AG04449 (cell line): ENCODE measurements around the gene UBE2D3.

ENCODE experiments used
- CTCF ChIA-PET: fragments of 350-600 bp; formaldehyde crosslinking; extraction: SDS; loops from one replicate; lab custom pipeline; 2021; ENCODE audit warnings: antibody characterized with exemption; lab: Yijun Ruan, JAX
- POLR2A ChIA-PET: fragments of 400-600, 350-600 bp; formaldehyde crosslinking; extraction: SDS; loops from one replicate; lab custom pipeline; 2020; ENCODE audit warnings: antibody characterized with exemption, inconsistent platforms; lab: Yijun Ruan, JAX
- DNase-seq: peaks from one replicate; pipeline ENCODE4 v3.0.0-alpha.2; 2010; ENCODE audit warnings: low read depth, low spot score
- H3K4me3 ChIP-seq: 2 replicates; pipeline ENCODE4 v1.5.1; 2011; ENCODE audit warnings: low read depth, mild to moderate bottlenecking, control low read depth, low read length
- TF ChIP-seq, protein P1 (sequence below): IDR thresholded peaks from one replicate; pipeline ENCODE4 v1.5.1; 2011; ENCODE audit warnings: mild to moderate bottlenecking, moderate library complexity, low read length, control low read depth, inconsistent platforms; ENCODE audit not compliant: insufficient read depth; ENCODE audit errors: missing control alignments

UBE2D3 gene

DNA sequence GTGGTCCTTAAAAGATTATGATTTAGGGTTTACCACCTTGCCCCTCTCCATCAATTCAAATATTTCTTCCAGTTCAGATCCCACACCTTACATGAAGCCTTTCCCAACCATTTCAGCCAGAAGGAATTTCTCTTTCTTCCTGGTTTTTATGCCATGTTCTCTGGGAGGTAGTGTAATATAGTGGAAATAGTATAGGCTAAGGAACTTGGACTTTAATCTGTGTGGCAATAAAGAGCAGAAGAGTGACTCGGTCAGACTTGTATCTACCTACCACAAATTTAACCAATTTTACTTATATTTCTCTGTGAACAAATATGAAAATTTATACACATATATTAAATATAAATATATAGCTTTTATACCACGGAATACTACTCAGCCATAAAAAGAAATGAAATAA is 23.0 kb upstream of the UBE2D3 start:
- H3K4me3 ChIP-seq: no peak overlapping the region
- ChIA-PET POLR2A (no interaction called here), CTCF (interaction anchor here (1.0 to 1.5 kb wide), 2 partner anchors 15 to 22 kb away, joined by 3 read pairs; no protein-coding TSS in a partner anchor)
- TF ChIP-seq, protein P1, sequence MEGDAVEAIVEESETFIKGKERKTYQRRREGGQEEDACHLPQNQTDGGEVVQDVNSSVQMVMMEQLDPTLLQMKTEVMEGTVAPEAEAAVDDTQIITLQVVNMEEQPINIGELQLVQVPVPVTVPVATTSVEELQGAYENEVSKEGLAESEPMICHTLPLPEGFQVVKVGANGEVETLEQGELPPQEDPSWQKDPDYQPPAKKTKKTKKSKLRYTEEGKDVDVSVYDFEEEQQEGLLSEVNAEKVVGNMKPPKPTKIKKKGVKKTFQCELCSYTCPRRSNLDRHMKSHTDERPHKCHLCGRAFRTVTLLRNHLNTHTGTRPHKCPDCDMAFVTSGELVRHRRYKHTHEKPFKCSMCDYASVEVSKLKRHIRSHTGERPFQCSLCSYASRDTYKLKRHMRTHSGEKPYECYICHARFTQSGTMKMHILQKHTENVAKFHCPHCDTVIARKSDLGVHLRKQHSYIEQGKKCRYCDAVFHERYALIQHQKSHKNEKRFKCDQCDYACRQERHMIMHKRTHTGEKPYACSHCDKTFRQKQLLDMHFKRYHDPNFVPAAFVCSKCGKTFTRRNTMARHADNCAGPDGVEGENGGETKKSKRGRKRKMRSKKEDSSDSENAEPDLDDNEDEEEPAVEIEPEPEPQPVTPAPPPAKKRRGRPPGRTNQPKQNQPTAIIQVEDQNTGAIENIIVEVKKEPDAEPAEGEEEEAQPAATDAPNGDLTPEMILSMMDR: no peak
- DNase-seq: no peak

DNA sequence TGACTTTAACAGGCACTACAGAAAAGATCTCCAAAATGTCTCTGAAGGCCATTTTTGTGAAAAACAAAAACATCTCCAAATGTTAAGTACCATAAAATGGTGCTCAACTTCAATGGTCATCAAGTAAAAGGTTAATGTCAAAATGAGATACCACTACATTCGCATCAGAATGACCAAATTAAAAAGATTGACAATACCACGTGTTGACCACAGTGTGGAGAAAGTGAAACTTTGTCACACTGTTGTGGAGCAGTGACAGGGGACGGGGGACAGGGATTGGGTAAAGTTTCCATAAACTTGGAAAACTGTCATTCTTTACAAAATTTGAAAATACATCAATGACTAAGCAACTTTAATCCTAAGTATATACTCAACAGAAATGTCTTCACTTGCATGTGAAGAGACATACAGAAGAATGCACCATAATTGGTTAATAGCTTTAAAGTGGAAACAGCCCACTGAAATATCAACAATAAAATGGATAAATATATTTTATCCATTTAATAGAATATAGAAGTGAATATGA is 22.3 kb upstream of the UBE2D3 start:
- POLR2A ChIA-PET: no interaction called here
- no peak overlapping the region for H3K4me3 ChIP-seq
- no peak for DNase-seq
- CTCF ChIA-PET: interaction anchor here (1.0 kb wide), 1 partner anchor 14 kb away, joined by 3 read pairs; no protein-coding TSS in a partner anchor
- TF ChIP-seq, protein P1: no peak

DNA sequence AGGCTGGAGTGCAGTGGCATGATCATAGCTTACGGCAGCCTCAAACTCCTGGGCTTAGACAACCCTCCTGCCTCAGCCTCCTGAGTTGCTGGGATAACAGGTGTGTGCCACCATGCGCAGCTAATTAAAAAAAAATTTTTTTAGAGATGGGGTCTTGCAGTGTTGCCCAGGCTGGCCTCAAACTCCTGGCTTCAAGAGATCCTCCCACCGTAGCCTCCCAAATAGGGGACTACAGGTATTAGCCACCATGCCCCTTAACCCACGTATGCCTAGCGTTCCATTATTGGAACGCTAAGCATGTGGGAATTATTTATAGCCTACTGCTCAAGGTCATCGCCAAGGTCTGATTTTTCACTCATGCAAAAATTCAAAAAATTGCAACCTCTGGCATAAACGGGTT is 20.3 kb upstream of the UBE2D3 start:
- ChIA-PET CTCF (no interaction called here), POLR2A (no interaction called here)
- TF ChIP-seq, protein P1: no peak
- H3K4me3 ChIP-seq: no peak overlapping the region
- no peak for DNase-seq

DNA sequence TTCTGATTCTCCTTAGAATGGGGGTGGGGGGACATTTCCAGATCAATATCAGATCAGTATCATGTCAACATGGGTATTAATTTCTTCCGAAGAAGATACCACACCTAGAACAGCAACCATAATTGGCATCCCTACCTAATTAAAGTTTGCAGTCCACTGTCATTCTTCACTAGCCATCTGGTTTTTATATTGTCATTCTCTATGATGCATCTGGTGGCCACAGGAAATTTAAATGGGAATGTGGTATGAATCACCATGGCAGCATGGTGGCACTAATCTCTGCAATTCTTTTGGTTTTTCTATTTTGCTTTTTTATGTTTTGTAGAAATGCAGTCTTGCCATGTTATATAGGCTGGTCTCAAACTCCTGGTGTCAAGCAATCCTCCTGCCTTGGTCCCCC is 16.6 kb upstream of the UBE2D3 start:
- TF ChIP-seq, protein P1: no peak
- ChIA-PET POLR2A (no interaction called here), CTCF (no interaction called here)
- DNase-seq: no peak
- H3K4me3 ChIP-seq: no peak overlapping the region

DNA sequence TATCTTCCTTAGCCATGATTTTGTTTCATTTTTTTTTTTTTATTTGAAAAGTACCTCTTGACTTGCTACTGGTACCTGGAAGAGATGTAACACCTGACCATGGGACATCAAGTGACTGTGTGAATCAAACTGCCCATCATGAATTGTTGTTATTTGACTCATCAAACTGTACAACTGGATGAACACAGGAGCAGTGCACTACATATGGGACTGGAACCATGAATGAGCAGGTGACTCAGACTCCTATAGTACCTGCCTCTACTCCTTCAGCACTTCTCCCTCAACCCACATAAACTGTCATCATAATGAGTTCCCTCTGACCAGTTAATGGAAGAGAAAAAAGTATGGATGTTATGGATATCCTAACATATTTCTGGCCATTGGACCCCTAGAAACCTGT is 15.9 kb upstream of the UBE2D3 start:
- POLR2A ChIA-PET: no interaction called here
- TF ChIP-seq, protein P1: no peak

DNA sequence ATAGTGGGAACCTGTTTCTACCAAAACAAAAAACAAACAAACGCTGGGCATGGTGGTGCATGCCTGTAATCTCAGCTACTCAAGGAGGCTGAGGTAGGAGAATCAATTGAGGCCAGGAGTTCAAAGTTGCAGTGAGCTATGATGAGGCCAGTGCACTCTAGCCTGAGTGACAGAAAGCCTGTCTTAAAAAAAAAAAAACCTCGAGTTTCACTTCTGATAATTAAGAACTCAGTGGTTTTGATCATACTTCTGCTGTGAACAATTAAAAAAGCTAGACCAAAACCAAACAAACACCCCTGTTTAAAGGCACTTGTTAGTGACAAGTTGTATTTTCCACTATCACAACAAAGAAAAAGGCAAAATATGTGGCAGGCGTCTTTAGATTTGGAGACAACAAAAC is 15.0 kb upstream of the UBE2D3 start:
- ChIA-PET CTCF (no interaction called here), POLR2A (no interaction called here)
- TF ChIP-seq, protein P1: no peak
- DNase-seq: no peak
- H3K4me3 ChIP-seq: no peak overlapping the region

More for the DNA sequence above, 15.9 kb upstream of the UBE2D3 start:
- CTCF ChIA-PET: no interaction called here
- H3K4me3 ChIP-seq: no peak overlapping the region
- no peak for DNase-seq
